NT2/D1 (cell line): ENCODE results near the gene NAP1L1.

Experiments
- SUZ12 ChIP-seq: IDR thresholded peaks from 2 replicates; pipeline ENCODE4 v1.6.1; 2011; ENCODE audit not compliant: insufficient read length, insufficient read depth; ENCODE audit errors: extremely low read depth
- YY1 ChIP-seq: IDR thresholded peaks from 2 replicates; pipeline ENCODE4 v1.6.1; 2011; ENCODE audit not compliant: insufficient read length, insufficient read depth
- ZNF274 ChIP-seq: IDR thresholded peaks from 2 replicates; pipeline ENCODE4 v1.6.1; 2011; ENCODE audit warnings: mild to moderate bottlenecking, low read depth, low read length

DNA sequence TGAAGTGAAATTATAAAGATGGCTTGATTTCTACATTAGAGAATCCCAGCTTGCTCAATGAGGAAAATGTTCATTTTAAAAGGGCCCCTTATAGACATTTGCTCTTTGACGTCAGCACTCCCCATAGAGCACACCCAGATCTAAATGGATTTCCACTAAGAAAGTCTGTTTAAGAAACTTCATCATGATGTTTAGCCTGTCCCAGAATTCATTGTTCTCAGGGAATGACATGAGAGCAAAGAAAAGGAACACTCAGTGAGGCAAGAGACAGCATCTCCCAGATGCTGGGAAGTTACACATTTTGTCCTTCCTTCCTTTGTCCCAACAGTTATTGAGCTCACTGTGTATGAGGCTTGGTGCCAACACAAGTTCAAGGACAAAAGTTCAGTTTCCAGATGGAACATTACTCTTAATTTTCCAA, 57.8 kb downstream of the NAP1L1 start:
- TF ChIP-seq YY1 (no peak), ZNF274 (no peak), SUZ12 (no peak)
